Thyroid gland (tissue), 4 donors: Measurements from ENCODE around the gene CD38.

ENCODE experiments used
- CTCF ChIP-seq, 6 experiments: fragments of 200-600 bp in 3 of 6; fragments of 450-650 bp in 3 of 6; sonication (generic) in 3 of 6; IDR thresholded peaks; one replicate each; pipeline ENCODE4 v1.5.1; 2016 to 2019; ENCODE audit warnings: antibody characterized with exemption in 6 of 6, mild to moderate bottlenecking in 2 of 6, inconsistent platforms in 1 of 6, moderate library complexity in 1 of 6
- POLR2A ChIP-seq, 2 donors: fragments of 450-650 bp; IDR thresholded peaks; one replicate each; pipeline ENCODE4 v1.6.1; 2017; ENCODE audit warnings: antibody characterized with exemption in 2 of 2, mild to moderate bottlenecking in 2 of 2, moderate library complexity in 1 of 2

- TF ChIP-seq CTCF (IDR thresholded peaks at IDR 0.05) (no peak), POLR2A (IDR thresholded peaks at IDR 0.05) (no peak)
Observed at GRCh38 chr4:15765910-15766697, 12.0 kb upstream of the CD38 start.
